Esophagus squamous epithelium (tissue), 4 donors: ENCODE measurements around the gene ADAMTS8.

ENCODE experiments used
- POLR2A ChIP-seq, 4 donors: fragments of 450-650 bp; IDR thresholded peaks; one replicate each; pipeline ENCODE4 v1.6.1; 2017; ENCODE audit warnings: antibody characterized with exemption in 4 of 4, mild to moderate bottlenecking in 4 of 4, moderate library complexity in 3 of 4
- TF ChIP-seq, protein P1 (sequence below), 6 experiments: fragments of 450-650 bp in 4 of 6; fragments of 200-600 bp in 2 of 6; sonication (generic) in 2 of 6; IDR thresholded peaks; one replicate each; pipeline ENCODE4 v1.5.1; 2016 to 2019; ENCODE audit warnings: antibody characterized with exemption in 6 of 6, mild to moderate bottlenecking in 4 of 6, moderate library complexity in 4 of 6

DNA sequence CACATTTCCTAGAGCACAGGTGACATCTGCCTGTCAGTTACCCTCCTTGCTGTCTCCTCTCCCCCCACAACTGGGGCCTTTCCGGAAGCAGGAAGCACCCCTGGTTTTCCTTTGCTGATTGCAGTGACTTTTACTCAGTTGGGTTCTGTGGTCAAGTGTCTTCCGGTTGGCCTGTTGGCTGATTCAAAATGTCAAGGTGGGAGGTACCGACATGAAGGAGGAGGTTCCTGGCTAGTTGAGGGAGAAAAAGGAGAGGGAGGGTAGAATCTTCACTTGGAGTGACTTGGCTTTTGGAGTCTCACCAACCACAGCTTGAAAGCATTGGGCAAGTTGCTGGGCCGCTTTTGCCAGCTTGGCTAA, 10.7 kb upstream of the ADAMTS8 start:
- TF ChIP-seq POLR2A (IDR thresholded peaks at IDR 0.05) = no peak
- TF ChIP-seq, protein P1, sequence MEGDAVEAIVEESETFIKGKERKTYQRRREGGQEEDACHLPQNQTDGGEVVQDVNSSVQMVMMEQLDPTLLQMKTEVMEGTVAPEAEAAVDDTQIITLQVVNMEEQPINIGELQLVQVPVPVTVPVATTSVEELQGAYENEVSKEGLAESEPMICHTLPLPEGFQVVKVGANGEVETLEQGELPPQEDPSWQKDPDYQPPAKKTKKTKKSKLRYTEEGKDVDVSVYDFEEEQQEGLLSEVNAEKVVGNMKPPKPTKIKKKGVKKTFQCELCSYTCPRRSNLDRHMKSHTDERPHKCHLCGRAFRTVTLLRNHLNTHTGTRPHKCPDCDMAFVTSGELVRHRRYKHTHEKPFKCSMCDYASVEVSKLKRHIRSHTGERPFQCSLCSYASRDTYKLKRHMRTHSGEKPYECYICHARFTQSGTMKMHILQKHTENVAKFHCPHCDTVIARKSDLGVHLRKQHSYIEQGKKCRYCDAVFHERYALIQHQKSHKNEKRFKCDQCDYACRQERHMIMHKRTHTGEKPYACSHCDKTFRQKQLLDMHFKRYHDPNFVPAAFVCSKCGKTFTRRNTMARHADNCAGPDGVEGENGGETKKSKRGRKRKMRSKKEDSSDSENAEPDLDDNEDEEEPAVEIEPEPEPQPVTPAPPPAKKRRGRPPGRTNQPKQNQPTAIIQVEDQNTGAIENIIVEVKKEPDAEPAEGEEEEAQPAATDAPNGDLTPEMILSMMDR (IDR thresholded peaks at IDR 0.05) = no peak
